Karpas-422 (cell line): Measurements from ENCODE around the gene S100A4. TPM values are rescaled to one million over a fixed set of nuclear protein-coding genes. Genes with fewer than 3 reads are reported as not detected.

Source experiments
- DNase-seq: peaks from one replicate; pipeline ENCODE4 v3.0.0-alpha.2; 2015
- H2AFZ ChIP-seq: fragments of 200-600 bp; sonication (generic); 2 replicates; pipeline ENCODE4 v1.6.1; 2014; ENCODE audit warnings: antibody characterized with exemption, low read length, mixed read lengths
- H3K27ac ChIP-seq: fragments of 200-600 bp; sonication (generic); 2 replicates; pipeline ENCODE4 v1.5.1; 2014; ENCODE audit warnings: mild to moderate bottlenecking, low read length, moderate library complexity
- H3K27me3 ChIP-seq: fragments of 200-600 bp; sonication (generic); 2 replicates; pipeline ENCODE4 v1.6.1; 2014; ENCODE audit warnings: low read length, mixed read lengths
- H3K36me3 ChIP-seq: fragments of 200-600 bp; sonication (generic); 2 replicates; pipeline ENCODE4 v1.6.1; 2014; ENCODE audit warnings: low read length, mixed read lengths; ENCODE audit not compliant: insufficient read depth
- H3K4me1 ChIP-seq: fragments of 200-600 bp; sonication (generic); 2 replicates; pipeline ENCODE4 v1.6.1; 2014; ENCODE audit warnings: mild to moderate bottlenecking, low read length, mixed read lengths
- H3K4me2 ChIP-seq: fragments of 200-600 bp; sonication (generic); 2 replicates; pipeline ENCODE4 v1.6.1; 2014; ENCODE audit warnings: low read length, low read depth, mild to moderate bottlenecking; ENCODE audit not compliant: poor library complexity, severe bottlenecking
- H3K4me3 ChIP-seq: fragments of 200-600 bp; sonication (generic); 2 replicates; pipeline ENCODE4 v1.5.1; 2014; ENCODE audit warnings: mild to moderate bottlenecking, antibody characterized with exemption, low read length, mixed read lengths
- H3K79me2 ChIP-seq: fragments of 200-600 bp; sonication (generic); 2 replicates; pipeline ENCODE4 v1.6.1; 2014; ENCODE audit warnings: mild to moderate bottlenecking, low read length, mixed read lengths
- H3K9ac ChIP-seq: fragments of 200-600 bp; sonication (generic); 2 replicates; pipeline ENCODE4 v1.6.0; 2014; ENCODE audit warnings: low read length
- H3K9me2 ChIP-seq: fragments of 200-600 bp; sonication (generic), shearing (Covaris generic); replicated peaks from 2 replicates; pipeline ENCODE4 v1.6.0; 2014; ENCODE audit warnings: mild to moderate bottlenecking, low read length, moderate library complexity; ENCODE audit not compliant: insufficient read depth
- H3K9me3 ChIP-seq: fragments of 300-700, 200-600 bp; sonication (generic); 2 replicates; pipeline ENCODE4 v1.6.1; 2014; ENCODE audit warnings: low read length, mixed read lengths
- H4K20me1 ChIP-seq: fragments of 200-600 bp; sonication (generic); 2 replicates; pipeline ENCODE4 v1.6.1; 2014; ENCODE audit warnings: mild to moderate bottlenecking, antibody characterized with exemption, low read length, low read depth; ENCODE audit not compliant: insufficient read depth
- total RNA-seq: library from RNA; depleted of rRNA; stranded (reverse); fragments of >200 nt; shearing (Covaris generic); gene quantifications from 2 replicates; pipeline ENCODE4 v1.2.3, GENCODE V29; 2014; ENCODE audit warnings: low replicate concordance

S100A4 gene
- total RNA-seq, 1 experiment from 2014 or later, result not detected

DNA sequence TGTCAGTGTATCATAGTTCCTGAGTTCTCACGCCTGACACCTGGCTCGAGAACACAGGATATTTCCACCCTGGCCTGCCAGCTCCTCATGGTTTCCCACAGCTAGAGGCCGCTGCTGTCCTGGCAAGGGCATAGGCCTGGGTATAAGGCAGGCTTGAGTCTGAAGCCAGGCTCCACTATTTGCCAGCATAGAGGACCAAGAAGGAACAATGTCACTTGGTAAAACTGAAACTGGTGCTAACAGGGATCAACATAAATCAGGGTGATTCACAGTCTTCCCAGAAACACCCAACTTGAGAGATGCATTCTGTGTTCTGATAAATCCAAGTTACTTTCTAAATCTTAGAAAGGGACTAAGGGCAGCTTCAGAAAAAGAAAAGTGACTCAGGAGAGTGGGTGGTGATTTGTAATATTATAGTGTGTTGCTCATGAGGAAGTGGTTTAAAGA is 27.0 kb upstream of the S100A4 start:
- Histone ChIP-seq H3K27ac (no peak overlapping the region), H3K9me3 (no peaks in the 10 kb centered on the region), H3K4me2 (no peak overlapping the region), H2AFZ (no peak overlapping the region), H3K4me3 (no peak overlapping the region), H3K27me3 (no peaks in the 10 kb centered on the region), H4K20me1 (no peaks in the 10 kb centered on the region), H3K9me2 (no peaks in the 10 kb centered on the region), H3K9ac (no peak overlapping the region), H3K79me2 (no peaks in the 10 kb centered on the region), H3K36me3 (no peaks in the 10 kb centered on the region), H3K4me1 (peaks cover 3% of the 10 kb centered on the region; the same call in 1 of the 2 replicates)
- peak; percentile 86 for DNase-seq

DNA sequence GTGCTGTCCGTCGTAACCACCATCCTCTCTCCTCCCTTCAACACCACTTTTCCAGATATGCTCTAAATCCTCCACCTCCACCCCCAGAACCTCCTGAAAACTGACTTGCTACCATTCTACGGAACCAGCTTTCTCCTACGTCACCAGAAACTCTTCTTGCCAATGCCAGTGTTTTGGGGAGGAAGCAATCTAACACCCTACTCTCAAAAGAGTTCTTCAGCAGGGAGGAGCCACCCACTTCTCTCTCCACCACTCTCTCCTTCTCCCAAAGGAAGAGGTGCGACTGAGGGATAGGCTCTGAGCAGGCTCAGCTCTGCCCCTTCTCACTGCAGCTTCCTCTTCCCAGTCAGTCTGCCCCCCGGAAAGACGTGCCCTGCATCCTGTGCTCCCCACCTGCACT is 26.1 kb upstream of the S100A4 start:
- Histone ChIP-seq H3K4me3 (no peak overlapping the region), H3K27ac (no peak overlapping the region), H3K27me3 (no peaks in the 10 kb centered on the region), H3K9ac (no peak overlapping the region), H4K20me1 (no peaks in the 10 kb centered on the region), H3K79me2 (no peaks in the 10 kb centered on the region), H3K36me3 (no peaks in the 10 kb centered on the region), H2AFZ (no peak overlapping the region), H3K4me1 (peaks cover 3% of the 10 kb centered on the region; the same call in 1 of the 2 replicates), H3K9me2 (no peaks in the 10 kb centered on the region), H3K4me2 (no peak overlapping the region), H3K9me3 (no peaks in the 10 kb centered on the region)
- no peak for DNase-seq

DNA sequence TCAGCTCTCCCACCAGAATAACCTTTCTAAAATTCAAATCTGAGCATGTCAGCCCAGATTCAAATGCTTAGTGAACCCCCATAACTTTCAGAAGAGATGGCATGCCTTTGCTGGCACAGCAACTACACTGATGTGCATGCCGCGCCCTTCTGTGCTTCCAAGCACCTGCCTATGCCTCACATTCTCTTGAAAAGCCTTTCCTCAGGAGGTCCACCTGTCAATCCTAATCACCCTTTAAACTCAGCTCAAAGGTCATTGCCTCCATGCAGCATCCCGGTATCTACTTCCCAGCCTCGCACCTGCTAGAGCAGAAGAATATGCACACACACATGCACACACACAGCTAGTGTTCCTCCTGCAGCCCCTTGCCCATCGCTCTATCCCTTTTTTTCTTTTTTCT is 25.3 kb upstream of the S100A4 start:
- Histone ChIP-seq H3K36me3 (no peaks in the 10 kb centered on the region), H2AFZ (no peak overlapping the region), H4K20me1 (no peaks in the 10 kb centered on the region), H3K9me2 (no peaks in the 10 kb centered on the region), H3K4me3 (no peak overlapping the region), H3K79me2 (no peaks in the 10 kb centered on the region), H3K4me2 (no peak overlapping the region), H3K9me3 (no peaks in the 10 kb centered on the region), H3K27me3 (no peaks in the 10 kb centered on the region), H3K4me1 (peaks cover 3% of the 10 kb centered on the region; the same call in 1 of the 2 replicates), H3K9ac (no peak overlapping the region), H3K27ac (no peak overlapping the region)
- no peak for DNase-seq

DNA sequence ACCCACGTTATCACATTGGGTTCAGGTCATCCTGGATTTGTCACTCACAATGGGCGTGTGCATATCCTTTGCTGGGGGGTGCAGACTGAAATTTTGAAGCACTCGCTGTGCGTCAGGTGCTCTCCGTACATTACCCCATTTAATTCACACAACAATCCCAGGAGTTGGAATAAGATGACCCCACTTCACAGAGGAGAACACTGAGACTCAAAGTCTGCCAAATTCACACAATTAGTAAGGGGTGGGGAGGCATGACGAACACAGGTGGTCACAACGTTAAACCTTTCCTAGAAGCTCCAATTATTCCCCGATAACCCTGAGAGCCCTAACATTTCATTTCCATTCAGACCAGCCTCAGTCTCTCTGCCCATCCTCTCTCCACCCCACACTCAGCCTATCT is 23.9 kb upstream of the S100A4 start:
- no peak overlapping the region for H3K4me2 ChIP-seq
- no peak overlapping the region for H3K9ac ChIP-seq
- peaks cover 3% of the 10 kb centered on the region; the same call in 1 of the 2 replicates for H3K4me1 ChIP-seq

DNA sequence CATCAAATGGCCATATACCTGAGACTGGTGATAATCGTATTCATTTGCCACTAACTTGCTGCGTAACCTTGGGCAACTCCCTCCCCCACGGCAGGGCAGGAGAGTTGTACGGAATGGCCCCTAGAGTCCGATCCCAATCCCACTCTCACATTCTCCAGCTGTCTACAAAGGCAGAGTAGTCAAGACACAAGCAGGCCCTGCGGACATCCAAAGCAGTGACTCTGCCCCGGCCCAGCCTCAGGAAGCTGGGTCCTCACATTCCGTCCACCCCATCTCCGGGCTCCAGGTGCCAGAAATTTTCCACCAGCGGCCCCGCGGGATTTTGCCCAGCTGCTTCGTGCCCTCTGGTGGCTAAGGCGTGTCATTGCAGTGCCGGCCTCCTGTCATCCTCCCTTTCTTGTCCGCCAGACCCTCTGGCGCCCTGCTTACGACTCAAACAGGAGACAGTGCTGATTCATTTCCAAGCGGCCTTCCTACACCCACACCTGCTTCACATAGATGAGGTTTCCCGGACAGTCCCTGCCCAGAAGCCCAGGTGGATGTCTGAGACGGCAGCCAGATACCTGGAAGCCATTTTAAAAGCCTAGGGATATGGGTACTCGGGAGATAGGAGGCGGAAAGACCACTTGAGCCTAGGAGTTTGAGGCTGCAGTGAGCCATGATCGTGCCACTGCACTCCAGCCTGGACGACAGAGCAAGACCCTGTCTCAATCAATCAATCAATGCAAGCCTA is 22.9 kb upstream of the S100A4 start:
- H3K9me2 ChIP-seq, result no peaks in the 10 kb centered on the region
- no peaks in the 10 kb centered on the region for H3K9me3 ChIP-seq
- H3K79me2 ChIP-seq, result no peaks in the 10 kb centered on the region
- no peaks in the 10 kb centered on the region for H3K36me3 ChIP-seq
- no peaks in the 10 kb centered on the region for H4K20me1 ChIP-seq
- peak; percentile 87 for DNase-seq
- H3K4me1 ChIP-seq, result peaks cover 3% of the 10 kb centered on the region; the same call in 1 of the 2 replicates
- H3K9ac ChIP-seq, result peak overlapping the region; percentile 34; the same call in 1 of the 2 replicates
- no peak overlapping the region for H3K27ac ChIP-seq
- no peak overlapping the region for H2AFZ ChIP-seq
- H3K27me3 ChIP-seq, result no peaks in the 10 kb centered on the region
- no peak overlapping the region; the same call in 1 of the 2 replicates for H3K4me3 ChIP-seq
- no peak overlapping the region for H3K4me2 ChIP-seq

More for the DNA sequence above, 23.9 kb upstream of the S100A4 start:
- H3K79me2 ChIP-seq, result no peaks in the 10 kb centered on the region
- no peak overlapping the region for H3K27ac ChIP-seq
- no peak overlapping the region for H3K4me3 ChIP-seq
- DNase-seq, result peak; percentile 27
- no peaks in the 10 kb centered on the region for H3K9me2 ChIP-seq
- no peak overlapping the region for H2AFZ ChIP-seq
- H4K20me1 ChIP-seq, result no peaks in the 10 kb centered on the region
- no peaks in the 10 kb centered on the region for H3K27me3 ChIP-seq
- no peaks in the 10 kb centered on the region for H3K9me3 ChIP-seq
- H3K36me3 ChIP-seq, result no peaks in the 10 kb centered on the region

DNA sequence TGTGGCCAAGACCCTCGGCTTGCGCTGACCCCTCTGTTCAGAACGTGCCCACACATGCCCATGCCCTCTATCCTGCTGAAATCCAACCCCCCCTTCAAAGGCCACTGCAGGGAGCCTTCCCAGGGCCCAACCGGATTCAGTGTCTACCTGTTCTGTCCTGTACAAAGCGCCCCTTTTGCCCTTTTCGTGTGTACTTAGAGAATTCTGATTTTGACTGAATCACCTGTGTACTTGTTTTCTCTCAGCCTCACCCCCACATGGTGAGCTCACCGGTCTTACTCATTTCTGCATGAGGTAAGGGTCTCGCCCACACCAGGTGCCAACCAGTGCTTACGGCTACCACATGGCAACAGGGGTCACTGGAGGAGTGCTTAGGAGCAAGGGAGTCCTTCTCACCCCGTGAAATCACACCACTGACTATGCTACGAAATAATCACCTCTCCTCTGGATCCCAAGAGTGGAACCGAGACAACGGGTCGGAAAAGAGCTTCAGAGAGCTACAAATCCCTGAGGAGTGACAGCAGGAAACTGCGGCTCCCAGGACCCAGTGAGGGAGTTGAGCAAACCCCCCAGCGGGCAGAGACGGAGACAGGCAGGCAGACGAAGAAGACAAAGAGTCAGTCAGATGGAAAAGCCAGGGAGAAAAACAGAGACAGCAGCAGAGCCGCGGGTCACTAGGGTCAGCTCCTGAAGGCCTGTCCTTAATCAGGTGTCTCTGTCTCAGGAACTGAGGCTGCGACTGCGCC is 22.2 kb upstream of the S100A4 start:
- no peak overlapping the region for H3K27ac ChIP-seq
- peaks cover 3% of the 10 kb centered on the region; the same call in 1 of the 2 replicates for H3K4me1 ChIP-seq
- no peaks in the 10 kb centered on the region for H3K9me2 ChIP-seq
- no peaks in the 10 kb centered on the region for H3K9me3 ChIP-seq
- no peaks in the 10 kb centered on the region for H3K27me3 ChIP-seq
- no peak overlapping the region for H3K9ac ChIP-seq
- H3K4me2 ChIP-seq, result no peak overlapping the region
- no peaks in the 10 kb centered on the region for H4K20me1 ChIP-seq
- no peak overlapping the region for H3K4me3 ChIP-seq
- DNase-seq, result peak; percentile 39
- H2AFZ ChIP-seq, result no peak overlapping the region
- no peaks in the 10 kb centered on the region for H3K79me2 ChIP-seq
- no peaks in the 10 kb centered on the region for H3K36me3 ChIP-seq

DNA sequence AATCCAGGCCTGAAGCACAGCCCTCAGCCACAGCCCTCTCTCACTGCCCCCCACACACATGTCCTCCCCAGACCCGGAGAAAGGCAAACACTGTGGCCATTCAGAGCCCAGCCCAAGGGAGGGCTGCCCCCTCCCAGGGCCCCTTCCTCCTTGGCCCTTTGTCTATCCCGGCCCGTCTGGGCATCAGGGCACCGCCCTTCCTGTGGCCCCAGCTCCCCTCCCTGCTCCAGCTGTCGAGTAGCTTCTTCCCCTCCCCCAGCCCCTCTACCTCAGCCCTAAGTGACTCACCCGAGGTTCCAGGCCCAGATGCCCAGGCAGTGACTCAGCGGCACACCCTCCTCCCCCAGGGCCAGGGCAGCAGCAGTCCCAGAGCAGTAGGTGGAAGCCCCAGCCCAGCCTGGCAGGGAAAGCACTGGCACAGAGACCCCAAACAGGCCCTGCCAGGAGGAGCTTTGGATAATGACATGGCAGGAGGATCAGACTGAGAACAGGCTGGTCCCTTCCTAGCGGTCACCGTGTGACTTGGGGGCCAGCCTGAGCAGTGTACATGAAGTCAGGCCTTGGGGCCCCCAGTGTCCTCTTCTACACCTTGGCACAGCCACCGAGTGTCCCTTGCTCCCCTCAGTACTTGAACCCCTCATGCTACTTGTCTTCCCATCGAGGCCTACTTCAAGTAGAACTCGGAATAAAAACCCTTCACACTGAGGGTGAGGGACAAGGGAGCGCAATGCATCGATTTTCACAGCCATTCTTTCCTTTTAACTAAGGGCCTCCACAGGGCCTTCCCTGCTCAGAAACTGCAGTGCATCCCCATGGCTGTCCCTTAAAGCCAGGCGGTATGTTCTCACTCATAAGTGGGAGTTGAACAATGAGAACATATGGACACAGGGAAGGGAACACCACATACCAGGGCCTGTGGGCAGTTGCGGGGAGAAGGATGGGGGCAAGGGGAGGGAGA is 21.1 kb upstream of the S100A4 start:
- Histone ChIP-seq H3K4me3 (no peak overlapping the region), H3K79me2 (no peaks in the 10 kb centered on the region), H3K9me2 (no peaks in the 10 kb centered on the region), H3K36me3 (no peaks in the 10 kb centered on the region), H3K27ac (no peak overlapping the region), H3K4me2 (no peak overlapping the region), H2AFZ (no peak overlapping the region), H3K4me1 (peaks cover 3% of the 10 kb centered on the region; the same call in 1 of the 2 replicates), H3K9me3 (no peaks in the 10 kb centered on the region), H3K9ac (no peak overlapping the region), H4K20me1 (no peaks in the 10 kb centered on the region), H3K27me3 (no peaks in the 10 kb centered on the region)
- DNase-seq, result peak; percentile 45
